ENCODE results near the gene DNAI2. TPM values are rescaled to one million over a fixed set of nuclear protein-coding genes. Genes with fewer than 3 reads are reported as not detected.

Gene DNAI2
- total and polyA plus RNA-seq, 2 donors: 0.38 to 0.78 TPM

GRCh38 chr17:74289688-74290087, 15.7 kb downstream of the DNAI2 start:
- H3K4me1 ChIP-seq (ENCODE audit: control insufficient read depth in 2 of 2, insufficient read depth in 2 of 2, low read length in 2 of 2): peaks cover 3 to 7% of the 10 kb centered on the region in 2 donors
- H3K27ac ChIP-seq (ENCODE audit: low read depth in 1 of 2, low read length in 1 of 2): peak overlapping the region in 1 of 2 donors; percentile 8
- peaks cover 0 to 6% of the 10 kb centered on the region in 2 donors for H3K27me3 ChIP-seq (ENCODE audit: control insufficient read depth in 2 of 2, insufficient read depth in 1 of 2, low read length in 1 of 2)
- no peaks in the 10 kb centered on the region for H3K36me3 ChIP-seq (ENCODE audit: control insufficient read depth in 2 of 2, insufficient read depth in 2 of 2, low read length in 1 of 2)
- WGBS: 81% methylated on average over 11 of the region's 11 CpGs
- H3K4me3 ChIP-seq (ENCODE audit: low read length in 2 of 2): no peak overlapping the region
- H3K9me3 ChIP-seq (ENCODE audit: control insufficient read depth in 2 of 2, insufficient read depth in 1 of 2, low read length in 1 of 2): no peaks in the 10 kb centered on the region
- no peak for DNase-seq (ENCODE audit: low read depth in 6 of 9, low spot score in 9 of 9)

GRCh38 chr17:74290340-74290739, 16.3 kb downstream of the DNAI2 start:
- H3K27me3 ChIP-seq (ENCODE audit: control insufficient read depth in 2 of 2, insufficient read depth in 1 of 2, low read length in 1 of 2): no peaks in the 10 kb centered on the region
- no peaks in the 10 kb centered on the region for H3K9me3 ChIP-seq (ENCODE audit: control insufficient read depth in 2 of 2, insufficient read depth in 1 of 2, low read length in 1 of 2)
- peaks cover 0 to under 1% of the 10 kb centered on the region in 2 donors for H3K4me1 ChIP-seq (ENCODE audit: control insufficient read depth in 2 of 2, insufficient read depth in 2 of 2, low read length in 2 of 2)
- no peak overlapping the region for H3K4me3 ChIP-seq (ENCODE audit: low read length in 2 of 2)
- DNase-seq (ENCODE audit: low read depth in 6 of 9, low spot score in 9 of 9): no peak
- no peak overlapping the region for H3K27ac ChIP-seq (ENCODE audit: low read depth in 1 of 2, low read length in 1 of 2)
- H3K36me3 ChIP-seq (ENCODE audit: control insufficient read depth in 2 of 2, insufficient read depth in 2 of 2, low read length in 1 of 2): no peaks in the 10 kb centered on the region
- 93% methylated on average over 11 of the region's 11 CpGs for WGBS

GRCh38 chr17:74292495-74292894, 18.5 kb downstream of the DNAI2 start:
- no peaks in the 10 kb centered on the region for H3K9me3 ChIP-seq (ENCODE audit: control insufficient read depth in 2 of 2, insufficient read depth in 1 of 2, low read length in 1 of 2)
- H3K4me3 ChIP-seq (ENCODE audit: low read length in 2 of 2): no peak overlapping the region
- no peaks in the 10 kb centered on the region for H3K36me3 ChIP-seq (ENCODE audit: control insufficient read depth in 2 of 2, insufficient read depth in 2 of 2, low read length in 1 of 2)
- H3K27ac ChIP-seq (ENCODE audit: low read depth in 1 of 2, low read length in 1 of 2): no peak overlapping the region
- no peak for DNase-seq (ENCODE audit: low read depth in 6 of 9, low spot score in 9 of 9)
- WGBS: 96% methylated on average over 10 of the region's 10 CpGs
- peaks cover 0 to 7% of the 10 kb centered on the region in 2 donors for H3K4me1 ChIP-seq (ENCODE audit: control insufficient read depth in 2 of 2, insufficient read depth in 2 of 2, low read length in 2 of 2)
- H3K27me3 ChIP-seq (ENCODE audit: control insufficient read depth in 2 of 2, insufficient read depth in 1 of 2, low read length in 1 of 2): no peaks in the 10 kb centered on the region

DNA sequence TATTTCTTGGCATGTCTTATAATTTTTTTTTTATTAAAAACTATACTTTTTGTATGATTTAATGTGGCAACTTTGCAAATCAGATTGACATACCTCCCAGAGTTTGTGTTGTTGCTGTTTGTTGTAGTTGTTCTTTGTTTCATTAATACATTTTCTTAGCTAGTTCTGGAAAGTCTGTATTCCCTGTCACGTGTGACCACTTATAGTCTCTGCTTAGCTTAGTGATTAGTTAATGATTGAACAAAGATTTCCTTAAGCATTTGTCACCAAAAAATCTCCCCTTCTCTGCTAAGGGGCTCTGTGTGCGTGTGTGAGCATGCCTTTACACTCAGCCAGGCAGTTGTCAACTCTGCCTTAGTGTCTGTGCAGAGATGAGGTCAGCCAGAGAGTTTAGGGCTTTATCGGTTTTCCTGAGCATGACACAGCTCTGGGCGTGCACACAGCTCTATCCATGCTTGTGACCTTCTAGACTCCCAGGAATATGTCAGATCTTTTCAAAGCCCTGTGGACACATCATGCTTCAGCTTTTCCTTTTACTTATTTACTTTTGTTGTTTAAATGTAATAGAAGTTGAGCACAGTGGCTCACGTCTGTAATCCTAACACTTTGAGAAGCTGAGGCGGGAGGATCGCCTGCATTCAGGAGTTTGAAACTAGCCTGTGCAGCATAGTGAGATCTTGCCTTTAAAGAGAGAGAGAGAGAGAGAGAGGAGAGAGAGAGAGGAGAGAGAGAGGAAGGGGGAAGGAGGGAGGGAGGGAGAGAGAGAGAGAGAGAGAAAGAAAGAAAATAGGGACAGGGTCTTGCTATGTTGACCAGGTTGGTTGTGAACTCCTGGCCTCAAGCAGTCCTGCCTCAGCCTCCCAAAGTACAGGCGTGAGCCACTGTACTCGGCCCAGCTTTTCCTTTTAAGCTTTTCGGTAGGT, 21.9 kb downstream of the DNAI2 start:
- no peak for DNase-seq (ENCODE audit: low read depth in 6 of 9, low spot score in 9 of 9)
- Histone ChIP-seq H3K36me3 (ENCODE audit: control insufficient read depth in 2 of 2, insufficient read depth in 2 of 2, low read length in 1 of 2) (no peaks in the 10 kb centered on the region), H3K9me3 (ENCODE audit: control insufficient read depth in 2 of 2, insufficient read depth in 1 of 2, low read length in 1 of 2) (no peaks in the 10 kb centered on the region), H3K27ac (ENCODE audit: low read depth in 1 of 2, low read length in 1 of 2) (no peak overlapping the region), H3K27me3 (ENCODE audit: control insufficient read depth in 2 of 2, insufficient read depth in 1 of 2, low read length in 1 of 2) (peaks cover 4 to 5% of the 10 kb centered on the region in 2 donors), H3K4me3 (ENCODE audit: low read length in 2 of 2) (no peak overlapping the region), H3K4me1 (ENCODE audit: control insufficient read depth in 2 of 2, insufficient read depth in 2 of 2, low read length in 2 of 2) (peaks cover 0 to 10% of the 10 kb centered on the region in 2 donors)
- WGBS: 92% methylated on average over 10 of the region's 10 CpGs

DNA sequence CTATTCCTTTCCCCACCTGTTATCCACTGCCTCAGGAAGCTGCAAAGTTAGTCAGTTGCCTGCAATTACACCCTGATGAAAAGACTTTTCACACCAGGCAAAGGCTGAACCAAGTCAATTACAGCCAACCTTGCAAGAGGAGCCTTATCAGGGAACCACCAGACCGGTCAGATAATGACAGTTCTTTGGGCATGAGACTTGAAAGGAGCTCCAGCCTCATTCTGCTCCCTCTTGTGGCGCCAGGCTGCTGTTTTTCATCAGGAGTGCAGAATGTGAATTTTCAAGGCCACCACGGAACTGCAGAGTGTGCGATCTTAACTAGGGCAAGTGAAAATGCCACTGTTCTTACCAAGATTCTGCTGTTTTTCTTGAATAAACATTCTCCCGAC, 22.5 kb downstream of the DNAI2 start:
- no peak overlapping the region for H3K27ac ChIP-seq (ENCODE audit: low read depth in 1 of 2, low read length in 1 of 2)
- no peak overlapping the region for H3K4me3 ChIP-seq (ENCODE audit: low read length in 2 of 2)
- peaks cover 4 to 5% of the 10 kb centered on the region in 2 donors for H3K27me3 ChIP-seq (ENCODE audit: control insufficient read depth in 2 of 2, insufficient read depth in 1 of 2, low read length in 1 of 2)
- H3K36me3 ChIP-seq (ENCODE audit: control insufficient read depth in 2 of 2, insufficient read depth in 2 of 2, low read length in 1 of 2): no peaks in the 10 kb centered on the region
- H3K4me1 ChIP-seq (ENCODE audit: control insufficient read depth in 2 of 2, insufficient read depth in 2 of 2, low read length in 2 of 2): peaks cover 0 to 10% of the 10 kb centered on the region in 2 donors
- DNase-seq (ENCODE audit: low read depth in 6 of 9, low spot score in 9 of 9): peak in 2 of 9 donors; percentile 48 to 63
- H3K9me3 ChIP-seq (ENCODE audit: control insufficient read depth in 2 of 2, insufficient read depth in 1 of 2, low read length in 1 of 2): no peaks in the 10 kb centered on the region
- WGBS: 12% methylated on average over 5 of the region's 5 CpGs

- WGBS: 95% methylated on average over 4 of the region's 4 CpGs
Observed at GRCh38 chr17:74297941-74298340, 23.9 kb downstream of the DNAI2 start.

DNA sequence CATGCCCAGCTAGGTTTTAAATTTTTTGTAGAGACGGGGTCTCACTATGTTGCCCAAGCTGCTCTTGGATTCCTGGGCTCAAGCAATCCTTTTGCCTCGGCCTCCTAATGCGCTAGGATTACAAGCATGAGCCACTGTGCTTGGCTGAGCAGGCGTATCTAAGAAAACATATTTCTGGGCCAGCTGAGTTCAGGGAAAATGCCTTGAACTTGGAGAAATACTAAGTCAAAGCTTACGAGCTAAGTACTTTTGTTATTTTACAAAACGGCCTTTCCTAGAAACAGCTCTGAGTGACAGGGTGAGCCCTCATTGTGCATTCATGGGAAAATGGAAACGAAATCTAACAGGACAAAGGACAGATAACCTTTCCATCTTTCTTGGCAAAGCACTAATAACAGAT, 24.7 kb downstream of the DNAI2 start:
- DNase-seq (ENCODE audit: low read depth in 6 of 9, low spot score in 9 of 9): no peak
- Histone ChIP-seq H3K36me3 (ENCODE audit: control insufficient read depth in 2 of 2, insufficient read depth in 2 of 2, low read length in 1 of 2) (no peaks in the 10 kb centered on the region), H3K27ac (ENCODE audit: low read depth in 1 of 2, low read length in 1 of 2) (no peak overlapping the region), H3K4me3 (ENCODE audit: low read length in 2 of 2) (no peak overlapping the region), H3K27me3 (ENCODE audit: control insufficient read depth in 2 of 2, insufficient read depth in 1 of 2, low read length in 1 of 2) (peaks cover 4 to 5% of the 10 kb centered on the region in 2 donors), H3K4me1 (ENCODE audit: control insufficient read depth in 2 of 2, insufficient read depth in 2 of 2, low read length in 2 of 2) (peaks cover 0 to 10% of the 10 kb centered on the region in 2 donors), H3K9me3 (ENCODE audit: control insufficient read depth in 2 of 2, insufficient read depth in 1 of 2, low read length in 1 of 2) (peaks cover 0 to 1% of the 10 kb centered on the region in 2 donors)
- 95% methylated on average over 7 of the region's 7 CpGs for WGBS

More at GRCh38 chr17:74297941-74298340, 23.9 kb downstream of the DNAI2 start:
- Histone ChIP-seq H3K9me3 (ENCODE audit: control insufficient read depth in 2 of 2, insufficient read depth in 1 of 2, low read length in 1 of 2) (no peaks in the 10 kb centered on the region), H3K27ac (ENCODE audit: low read depth in 1 of 2, low read length in 1 of 2) (no peak overlapping the region), H3K36me3 (ENCODE audit: control insufficient read depth in 2 of 2, insufficient read depth in 2 of 2, low read length in 1 of 2) (no peaks in the 10 kb centered on the region), H3K27me3 (ENCODE audit: control insufficient read depth in 2 of 2, insufficient read depth in 1 of 2, low read length in 1 of 2) (peaks cover 4 to 5% of the 10 kb centered on the region in 2 donors), H3K4me3 (ENCODE audit: low read length in 2 of 2) (no peak overlapping the region), H3K4me1 (ENCODE audit: control insufficient read depth in 2 of 2, insufficient read depth in 2 of 2, low read length in 2 of 2) (peaks cover 0 to 10% of the 10 kb centered on the region in 2 donors)
- no peak for DNase-seq (ENCODE audit: low read depth in 6 of 9, low spot score in 9 of 9)

- Histone ChIP-seq H3K36me3 (ENCODE audit: control insufficient read depth in 2 of 2, insufficient read depth in 2 of 2, low read length in 1 of 2) (no peaks in the 10 kb centered on the region), H3K27me3 (ENCODE audit: control insufficient read depth in 2 of 2, insufficient read depth in 1 of 2, low read length in 1 of 2) (peaks cover 4 to 5% of the 10 kb centered on the region in 2 donors), H3K27ac (ENCODE audit: low read depth in 1 of 2, low read length in 1 of 2) (no peak overlapping the region), H3K4me3 (ENCODE audit: low read length in 2 of 2) (no peak overlapping the region), H3K4me1 (ENCODE audit: control insufficient read depth in 2 of 2, insufficient read depth in 2 of 2, low read length in 2 of 2) (peaks cover 0 to 10% of the 10 kb centered on the region in 2 donors), H3K9me3 (ENCODE audit: control insufficient read depth in 2 of 2, insufficient read depth in 1 of 2, low read length in 1 of 2) (peaks cover 0 to 1% of the 10 kb centered on the region in 2 donors)
- 94% methylated on average over 11 of the region's 11 CpGs for WGBS
- no peak for DNase-seq (ENCODE audit: low read depth in 6 of 9, low spot score in 9 of 9)
Observed at GRCh38 chr17:74299226-74300009, 25.4 kb downstream of the DNAI2 start.

GRCh38 chr17:74303305-74303704, 29.3 kb downstream of the DNAI2 start:
- no peak for DNase-seq (ENCODE audit: low read depth in 6 of 9, low spot score in 9 of 9)
- Histone ChIP-seq H3K9me3 (ENCODE audit: control insufficient read depth in 2 of 2, insufficient read depth in 1 of 2, low read length in 1 of 2) (peaks cover 0 to 1% of the 10 kb centered on the region in 2 donors), H3K27ac (ENCODE audit: low read depth in 1 of 2, low read length in 1 of 2) (no peak overlapping the region), H3K36me3 (ENCODE audit: control insufficient read depth in 2 of 2, insufficient read depth in 2 of 2, low read length in 1 of 2) (no peaks in the 10 kb centered on the region), H3K4me1 (ENCODE audit: control insufficient read depth in 2 of 2, insufficient read depth in 2 of 2, low read length in 2 of 2) (peaks cover 0 to 3% of the 10 kb centered on the region in 2 donors), H3K4me3 (ENCODE audit: low read length in 2 of 2) (no peak overlapping the region), H3K27me3 (ENCODE audit: control insufficient read depth in 2 of 2, insufficient read depth in 1 of 2, low read length in 1 of 2) (peaks cover 4 to 7% of the 10 kb centered on the region in 2 donors)
- WGBS: 97% methylated on average over 8 of the region's 8 CpGs
